Kidney (tissue), 14 donors: ENCODE data around the gene ZNF827. TPM values are rescaled to one million over a fixed set of nuclear protein-coding genes. Genes with fewer than 3 reads are reported as not detected.

Experiments used
- DNase-seq, 5 donors: peaks; one replicate each; pipeline ENCODE4 v3.0.0-alpha.2; 2013 to 2020
- FAIRE-seq: peaks from 2 replicates; lab custom pipeline; 2012; peaks lifted over from hg19 to GRCh38; lab: Jason Lieb, UNC
- H3K27ac ChIP-seq, 2 donors: one replicate each; pipeline ENCODE4 v1.7.0; 2013; ENCODE audit warnings: low read depth in 2 of 2, low read length in 2 of 2, inconsistent platforms in 1 of 2
- H3K27me3 ChIP-seq: one replicate; pipeline ENCODE4 v1.7.1; 2013; ENCODE audit warnings: low read length, inconsistent platforms; ENCODE audit not compliant: control insufficient read depth, insufficient read depth
- H3K36me3 ChIP-seq, 3 donors: one replicate each; pipeline versions ENCODE4 v1.7.0 to v1.7.1; 2013; ENCODE audit warnings: low read length in 3 of 3, control low read depth in 1 of 3, inconsistent platforms in 1 of 3; ENCODE audit not compliant: insufficient read depth in 3 of 3, control insufficient read depth in 2 of 3
- H3K4me1 ChIP-seq, 3 donors: one replicate each; pipeline versions ENCODE4 v1.7.0 to v1.7.1; 2013; ENCODE audit warnings: low read length in 3 of 3, inconsistent platforms in 1 of 3, low read depth in 1 of 3; ENCODE audit not compliant: control insufficient read depth in 2 of 3, insufficient read depth in 2 of 3
- H3K4me3 ChIP-seq, 3 donors: one replicate each; pipeline versions ENCODE4 v1.7.0 to v1.8.1; 2013; ENCODE audit warnings: low read length in 3 of 3, control low read depth in 1 of 3, inconsistent platforms in 1 of 3
- H3K9ac ChIP-seq, 3 donors: one replicate each; pipeline versions ENCODE4 v1.7.0 to v1.7.1; 2013; ENCODE audit warnings: low read length in 3 of 3, control low read depth in 1 of 3, inconsistent platforms in 1 of 3
- H3K9me3 ChIP-seq, 3 donors: one replicate each; pipeline versions ENCODE4 v1.7.0 to v1.7.1; 2013; ENCODE audit warnings: low read length in 3 of 3, control low read depth in 1 of 3, inconsistent platforms in 1 of 3; ENCODE audit not compliant: control insufficient read depth in 2 of 3, insufficient read depth in 1 of 3
- intact Hi-C: fragments of 100-400 bp; cut with DNase I; formaldehyde crosslinking; loops from one replicate; pipeline ENCODE4 v1.11.1; 2022
- polyA plus RNA-seq: library from polyadenylated mRNA; stranded (reverse); fragments of 350-450 nt; fragmentation: Illumina TruSeq; extraction: RNeasy Lipid Tissue Mini Kit (QIAGEN cat#74804); gene quantifications from one replicate; pipeline ENCODE4 v1.2.3, GENCODE V29; 2014; ENCODE audit warnings: low read depth, low replicate concordance; ENCODE audit not compliant: insufficient read depth
- total RNA-seq: library from RNA; stranded (reverse); fragmentation: NEBNext Ultra II Directional; extraction: Animal tissue kit (Norgen Biotek cat#: 25700); gene quantifications from one replicate; pipeline ENCODE4 v1.2.1, GENCODE V29; 2021
- TF ChIP-seq, protein P1 (sequence below): IDR thresholded peaks from 3 replicates; pipeline ENCODE4 v1.5.1; 2012; ENCODE audit warnings: mild to moderate bottlenecking, moderate library complexity, borderline replicate concordance; ENCODE audit not compliant: insufficient read depth; ENCODE audit errors: extremely low read depth
- donor health status: control.
- donor health status: control.
- donor health status: control.
- donor health status: control.
- donor health status: control.
- donor health status: DM: yes; HTN: yes; CAD: no.
- donor health status: Normal renal cell carcinoma (clear cell type).

ZNF827 gene
- total and polyA plus RNA-seq, 2 donors from 2014 or later, result 3.5 to 22.6 TPM

DNA sequence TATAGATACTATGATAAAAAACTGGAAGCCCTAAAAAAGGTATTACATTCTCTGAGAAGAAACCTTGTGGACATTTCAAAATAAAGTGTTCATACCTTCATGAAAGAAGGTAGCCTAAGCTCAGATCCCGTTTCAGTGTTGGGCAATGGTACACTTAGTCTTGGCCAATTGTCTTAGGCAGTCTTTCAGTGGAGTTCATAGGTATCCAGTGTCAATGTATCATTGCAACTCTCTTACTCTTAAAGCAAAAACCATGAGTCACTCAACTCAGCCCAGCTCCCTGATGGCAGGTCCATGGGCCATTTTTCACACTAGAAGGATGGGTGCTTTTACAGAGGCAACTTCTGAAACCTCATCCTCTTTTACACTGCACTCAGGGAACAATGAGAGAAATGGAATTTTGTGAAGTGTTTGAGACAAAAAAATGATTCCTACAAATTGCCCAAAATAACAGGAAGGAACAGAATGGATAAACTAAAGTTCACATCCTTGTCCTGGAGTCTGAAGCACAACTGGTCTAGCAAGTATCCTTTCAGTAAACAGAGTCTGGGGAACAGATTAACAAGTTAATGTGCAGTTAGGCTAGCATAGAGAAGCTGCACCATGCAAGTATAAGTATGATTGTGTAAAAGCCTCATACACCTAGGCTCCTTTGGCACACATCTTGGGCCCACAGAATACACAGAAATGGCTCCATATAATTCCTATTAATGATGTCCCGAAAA lies 7.0 kb upstream of the ZNF827 start:
- Histone ChIP-seq H3K27me3 (no peaks in the 10 kb centered on the region), H3K9me3 (no peaks in the 10 kb centered on the region), H3K36me3 (no peaks in the 10 kb centered on the region), H3K4me3 (no peak overlapping the region), H3K4me1 (no peaks in the 10 kb centered on the region), H3K9ac (no peak overlapping the region), H3K27ac (no peak overlapping the region)
- DNase-seq, result no peak
- intact Hi-C loops, result no loop called here
- TF ChIP-seq, protein P1, sequence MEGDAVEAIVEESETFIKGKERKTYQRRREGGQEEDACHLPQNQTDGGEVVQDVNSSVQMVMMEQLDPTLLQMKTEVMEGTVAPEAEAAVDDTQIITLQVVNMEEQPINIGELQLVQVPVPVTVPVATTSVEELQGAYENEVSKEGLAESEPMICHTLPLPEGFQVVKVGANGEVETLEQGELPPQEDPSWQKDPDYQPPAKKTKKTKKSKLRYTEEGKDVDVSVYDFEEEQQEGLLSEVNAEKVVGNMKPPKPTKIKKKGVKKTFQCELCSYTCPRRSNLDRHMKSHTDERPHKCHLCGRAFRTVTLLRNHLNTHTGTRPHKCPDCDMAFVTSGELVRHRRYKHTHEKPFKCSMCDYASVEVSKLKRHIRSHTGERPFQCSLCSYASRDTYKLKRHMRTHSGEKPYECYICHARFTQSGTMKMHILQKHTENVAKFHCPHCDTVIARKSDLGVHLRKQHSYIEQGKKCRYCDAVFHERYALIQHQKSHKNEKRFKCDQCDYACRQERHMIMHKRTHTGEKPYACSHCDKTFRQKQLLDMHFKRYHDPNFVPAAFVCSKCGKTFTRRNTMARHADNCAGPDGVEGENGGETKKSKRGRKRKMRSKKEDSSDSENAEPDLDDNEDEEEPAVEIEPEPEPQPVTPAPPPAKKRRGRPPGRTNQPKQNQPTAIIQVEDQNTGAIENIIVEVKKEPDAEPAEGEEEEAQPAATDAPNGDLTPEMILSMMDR, result no peak
- FAIRE-seq, result no peak

DNA sequence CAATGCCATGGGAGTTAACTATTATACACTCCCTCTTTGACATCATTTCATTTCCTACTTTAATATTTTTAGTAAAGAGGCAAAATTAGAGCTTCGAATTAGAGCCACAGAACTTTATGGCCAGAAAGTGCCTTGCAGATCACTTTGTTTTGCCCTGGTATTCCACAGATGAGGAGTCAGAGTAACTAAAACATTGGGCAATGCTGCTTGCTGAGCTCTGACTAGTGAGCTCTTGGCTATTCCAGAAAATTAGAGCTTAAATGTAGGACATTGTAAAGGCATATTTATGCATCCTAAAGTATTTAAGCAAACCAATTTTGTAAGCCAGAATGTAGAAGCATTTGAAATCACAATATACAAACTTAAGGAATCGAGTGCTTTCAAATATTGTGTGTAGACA lies 6.3 kb upstream of the ZNF827 start:
- FAIRE-seq, result no peak
- intact Hi-C loops, result no loop called here
- Histone ChIP-seq H3K27me3 (no peaks in the 10 kb centered on the region), H3K9me3 (no peaks in the 10 kb centered on the region), H3K36me3 (no peaks in the 10 kb centered on the region), H3K4me1 (no peaks in the 10 kb centered on the region), H3K27ac (no peak overlapping the region), H3K4me3 (no peak overlapping the region), H3K9ac (no peak overlapping the region)
- TF ChIP-seq, protein P1, result no peak
- DNase-seq, result no peak

DNA sequence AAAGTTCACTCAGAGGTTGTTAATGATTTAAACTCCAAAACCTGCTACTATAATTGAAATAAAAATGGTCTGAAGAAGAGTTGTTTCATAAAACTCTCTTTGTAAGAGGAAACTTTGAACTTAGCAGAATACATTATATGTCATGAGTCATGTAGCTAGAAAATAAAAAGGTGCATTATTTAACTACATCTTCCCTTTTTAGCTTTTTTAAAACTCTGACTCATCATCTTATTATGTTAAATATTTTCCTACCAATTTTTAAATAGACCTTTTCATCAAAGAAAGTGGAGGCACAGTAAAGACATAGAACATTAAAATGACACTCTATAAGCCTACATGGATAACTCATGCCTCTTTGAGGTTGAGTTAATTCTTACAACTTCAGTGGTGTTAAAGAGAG lies 1.2 kb upstream of the ZNF827 start:
- Histone ChIP-seq H3K9me3 (no peaks in the 10 kb centered on the region), H3K4me3 (no peak overlapping the region), H3K27me3 (no peaks in the 10 kb centered on the region), H3K27ac (no peak overlapping the region), H3K9ac (no peak overlapping the region), H3K36me3 (no peaks in the 10 kb centered on the region), H3K4me1 (peaks cover 3 to 7% (median 6%) of the 10 kb centered on the region in 3 donors)
- FAIRE-seq (peak; percentile 76), DNase-seq (no peak)
- TF ChIP-seq, protein P1, result no peak
- intact Hi-C loops, result no loop called here
